ENCODE measurements around the gene ABHD1. TPM values are rescaled to one million over a fixed set of nuclear protein-coding genes. Genes with fewer than 3 reads are reported as not detected.
A peak's percentile ranks its signal among the peaks of the same experiment; 100 is the strongest.
"Not testable (repeated sequence)": the region's sequence is repeated elsewhere in the genome, so short reads cannot be mapped to it uniquely, and the experiment has no call there.

The ABHD1 gene
- total and polyA plus RNA-seq, 4 donors = 0.09 to 2.0 (median 0.61) TPM

DNA sequence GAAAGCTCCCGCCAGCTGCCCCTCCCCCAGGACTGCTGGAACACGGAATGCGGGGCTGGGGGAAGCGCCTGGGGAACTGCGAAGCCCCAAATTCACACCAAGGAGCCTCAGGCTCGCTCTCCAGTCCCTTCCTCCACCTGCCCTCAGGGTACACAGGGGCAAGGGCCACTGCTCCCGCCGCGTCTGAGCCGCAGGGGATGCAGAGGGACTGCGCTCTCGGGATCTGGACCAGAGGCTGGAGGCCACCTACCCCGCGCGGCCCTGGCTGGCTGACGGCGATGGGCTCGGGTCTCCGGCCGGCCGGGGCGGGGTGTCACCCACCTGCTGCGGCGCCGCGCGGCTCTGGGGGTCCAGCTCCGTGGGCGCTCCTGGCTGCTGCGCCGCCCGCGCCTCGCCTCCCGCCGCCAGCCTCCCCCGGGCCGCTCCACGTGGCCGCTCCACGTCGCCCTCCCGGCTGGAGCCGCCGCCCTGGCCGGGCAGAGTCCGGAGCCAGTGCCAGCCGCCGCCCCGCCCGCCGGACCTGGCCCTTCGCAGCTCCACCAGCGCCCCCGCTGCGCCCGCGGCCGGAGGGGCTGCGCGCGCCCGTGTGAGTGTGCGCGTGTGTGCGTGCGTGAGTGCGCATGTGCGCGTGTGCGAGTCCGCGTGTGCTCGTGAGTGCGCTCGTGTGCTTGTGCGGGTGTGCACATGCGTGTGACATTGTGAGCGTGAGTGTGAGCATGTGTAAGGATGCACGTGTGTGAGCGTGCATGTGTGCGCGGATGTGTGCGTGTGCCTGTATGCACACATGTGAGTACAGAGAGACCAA, 4.9 kb upstream of the ABHD1 start, which contains the start of gene CGREF1:
CGREF1 (minus strand) TSS at position 604 of the 805 bp plus-strand sequence. CDS start 14,762 bp downstream, outside the sequence.
- H3K4me1 ChIP-seq (ENCODE audit: control insufficient read depth in 4 of 4, insufficient read depth in 4 of 4, low read length in 3 of 4) = peaks cover 0 to 18% (median 13%) of the 10 kb centered on the region in 4 donors
- DNase-seq (ENCODE audit: low spot score) = no peak
- no peak within 1 kb of the TSS for H3K9ac ChIP-seq (ENCODE audit: low read depth in 1 of 2, low read length in 2 of 2)
- no peak for TF ChIP-seq RXRA (IDR thresholded peaks at IDR 0.05)
- no peak for TF ChIP-seq FOXA2 (IDR thresholded peaks at IDR 0.05)
- TF ChIP-seq, protein P1, sequence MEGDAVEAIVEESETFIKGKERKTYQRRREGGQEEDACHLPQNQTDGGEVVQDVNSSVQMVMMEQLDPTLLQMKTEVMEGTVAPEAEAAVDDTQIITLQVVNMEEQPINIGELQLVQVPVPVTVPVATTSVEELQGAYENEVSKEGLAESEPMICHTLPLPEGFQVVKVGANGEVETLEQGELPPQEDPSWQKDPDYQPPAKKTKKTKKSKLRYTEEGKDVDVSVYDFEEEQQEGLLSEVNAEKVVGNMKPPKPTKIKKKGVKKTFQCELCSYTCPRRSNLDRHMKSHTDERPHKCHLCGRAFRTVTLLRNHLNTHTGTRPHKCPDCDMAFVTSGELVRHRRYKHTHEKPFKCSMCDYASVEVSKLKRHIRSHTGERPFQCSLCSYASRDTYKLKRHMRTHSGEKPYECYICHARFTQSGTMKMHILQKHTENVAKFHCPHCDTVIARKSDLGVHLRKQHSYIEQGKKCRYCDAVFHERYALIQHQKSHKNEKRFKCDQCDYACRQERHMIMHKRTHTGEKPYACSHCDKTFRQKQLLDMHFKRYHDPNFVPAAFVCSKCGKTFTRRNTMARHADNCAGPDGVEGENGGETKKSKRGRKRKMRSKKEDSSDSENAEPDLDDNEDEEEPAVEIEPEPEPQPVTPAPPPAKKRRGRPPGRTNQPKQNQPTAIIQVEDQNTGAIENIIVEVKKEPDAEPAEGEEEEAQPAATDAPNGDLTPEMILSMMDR (IDR thresholded peaks at IDR 0.05; ENCODE audit: low read depth, low read length, missing input control) = no peak
- no peak for TF ChIP-seq SP1 (IDR thresholded peaks at IDR 0.05)
- no peak for TF ChIP-seq TAF1 (conservative IDR thresholded peaks at IDR 0.05)
- TF ChIP-seq NR2F2 (IDR thresholded peaks at IDR 0.05) = no peak
- TF ChIP-seq JUND (IDR thresholded peaks at IDR 0.05) = no peak
- TF ChIP-seq YY1 (IDR thresholded peaks at IDR 0.05) = no peak
- TF ChIP-seq, protein P2, sequence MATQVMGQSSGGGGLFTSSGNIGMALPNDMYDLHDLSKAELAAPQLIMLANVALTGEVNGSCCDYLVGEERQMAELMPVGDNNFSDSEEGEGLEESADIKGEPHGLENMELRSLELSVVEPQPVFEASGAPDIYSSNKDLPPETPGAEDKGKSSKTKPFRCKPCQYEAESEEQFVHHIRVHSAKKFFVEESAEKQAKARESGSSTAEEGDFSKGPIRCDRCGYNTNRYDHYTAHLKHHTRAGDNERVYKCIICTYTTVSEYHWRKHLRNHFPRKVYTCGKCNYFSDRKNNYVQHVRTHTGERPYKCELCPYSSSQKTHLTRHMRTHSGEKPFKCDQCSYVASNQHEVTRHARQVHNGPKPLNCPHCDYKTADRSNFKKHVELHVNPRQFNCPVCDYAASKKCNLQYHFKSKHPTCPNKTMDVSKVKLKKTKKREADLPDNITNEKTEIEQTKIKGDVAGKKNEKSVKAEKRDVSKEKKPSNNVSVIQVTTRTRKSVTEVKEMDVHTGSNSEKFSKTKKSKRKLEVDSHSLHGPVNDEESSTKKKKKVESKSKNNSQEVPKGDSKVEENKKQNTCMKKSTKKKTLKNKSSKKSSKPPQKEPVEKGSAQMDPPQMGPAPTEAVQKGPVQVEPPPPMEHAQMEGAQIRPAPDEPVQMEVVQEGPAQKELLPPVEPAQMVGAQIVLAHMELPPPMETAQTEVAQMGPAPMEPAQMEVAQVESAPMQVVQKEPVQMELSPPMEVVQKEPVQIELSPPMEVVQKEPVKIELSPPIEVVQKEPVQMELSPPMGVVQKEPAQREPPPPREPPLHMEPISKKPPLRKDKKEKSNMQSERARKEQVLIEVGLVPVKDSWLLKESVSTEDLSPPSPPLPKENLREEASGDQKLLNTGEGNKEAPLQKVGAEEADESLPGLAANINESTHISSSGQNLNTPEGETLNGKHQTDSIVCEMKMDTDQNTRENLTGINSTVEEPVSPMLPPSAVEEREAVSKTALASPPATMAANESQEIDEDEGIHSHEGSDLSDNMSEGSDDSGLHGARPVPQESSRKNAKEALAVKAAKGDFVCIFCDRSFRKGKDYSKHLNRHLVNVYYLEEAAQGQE (IDR thresholded peaks at IDR 0.05) = no peak
- TF ChIP-seq HNF4G (IDR thresholded peaks at IDR 0.05) = no peak
- TF ChIP-seq, protein P3, sequence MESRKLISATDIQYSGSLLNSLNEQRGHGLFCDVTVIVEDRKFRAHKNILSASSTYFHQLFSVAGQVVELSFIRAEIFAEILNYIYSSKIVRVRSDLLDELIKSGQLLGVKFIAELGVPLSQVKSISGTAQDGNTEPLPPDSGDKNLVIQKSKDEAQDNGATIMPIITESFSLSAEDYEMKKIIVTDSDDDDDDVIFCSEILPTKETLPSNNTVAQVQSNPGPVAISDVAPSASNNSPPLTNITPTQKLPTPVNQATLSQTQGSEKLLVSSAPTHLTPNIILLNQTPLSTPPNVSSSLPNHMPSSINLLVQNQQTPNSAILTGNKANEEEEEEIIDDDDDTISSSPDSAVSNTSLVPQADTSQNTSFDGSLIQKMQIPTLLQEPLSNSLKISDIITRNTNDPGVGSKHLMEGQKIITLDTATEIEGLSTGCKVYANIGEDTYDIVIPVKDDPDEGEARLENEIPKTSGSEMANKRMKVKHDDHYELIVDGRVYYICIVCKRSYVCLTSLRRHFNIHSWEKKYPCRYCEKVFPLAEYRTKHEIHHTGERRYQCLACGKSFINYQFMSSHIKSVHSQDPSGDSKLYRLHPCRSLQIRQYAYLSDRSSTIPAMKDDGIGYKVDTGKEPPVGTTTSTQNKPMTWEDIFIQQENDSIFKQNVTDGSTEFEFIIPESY (IDR thresholded peaks at IDR 0.05) = no peak
- no peak for TF ChIP-seq RAD21 (IDR thresholded peaks at IDR 0.05)
- TF ChIP-seq HNF4A (conservative IDR thresholded peaks at IDR 0.05) = no peak
- TF ChIP-seq FOXA1 (IDR thresholded peaks at IDR 0.05) = no peak
- TF ChIP-seq GABPA (IDR thresholded peaks at IDR 0.05 in 1 of 2, conservative IDR thresholded peaks at IDR 0.05 in 1 of 2) = no peak
- TF ChIP-seq, protein P4, sequence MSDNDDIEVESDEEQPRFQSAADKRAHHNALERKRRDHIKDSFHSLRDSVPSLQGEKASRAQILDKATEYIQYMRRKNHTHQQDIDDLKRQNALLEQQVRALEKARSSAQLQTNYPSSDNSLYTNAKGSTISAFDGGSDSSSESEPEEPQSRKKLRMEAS (IDR thresholded peaks at IDR 0.05) = no peak
- TF ChIP-seq EGR1 (IDR thresholded peaks at IDR 0.05; ENCODE audit: low read depth in 2 of 2) = no peak
- TF ChIP-seq, protein P5, sequence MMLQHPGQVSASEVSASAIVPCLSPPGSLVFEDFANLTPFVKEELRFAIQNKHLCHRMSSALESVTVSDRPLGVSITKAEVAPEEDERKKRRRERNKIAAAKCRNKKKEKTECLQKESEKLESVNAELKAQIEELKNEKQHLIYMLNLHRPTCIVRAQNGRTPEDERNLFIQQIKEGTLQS (IDR thresholded peaks at IDR 0.05) = no peak
- H3K27ac ChIP-seq (ENCODE audit: low read depth in 1 of 2, low read length in 2 of 2) = no peak within 1 kb of the TSS
- H3K9me3 ChIP-seq (ENCODE audit: control insufficient read depth in 4 of 4, low read length in 3 of 4) = no peaks in the 10 kb centered on the region
- 9% methylated on average over 84 of the region's 84 CpGs for WGBS
- no peaks in the 10 kb centered on the region for H3K36me3 ChIP-seq (ENCODE audit: control insufficient read depth in 4 of 4, insufficient read depth in 3 of 4, low read depth in 1 of 4, low read length in 3 of 4)
- peak within 1 kb of the TSS in 2 of 3 donors; percentile 7 to 52 for H3K4me3 ChIP-seq (ENCODE audit: low read depth in 1 of 3, low read length in 3 of 3)
- peaks cover 0 to 2% (median 0%) of the 10 kb centered on the region in 4 donors for H3K27me3 ChIP-seq (ENCODE audit: control insufficient read depth in 4 of 4, insufficient read depth in 4 of 4, low read length in 3 of 4)

DNA sequence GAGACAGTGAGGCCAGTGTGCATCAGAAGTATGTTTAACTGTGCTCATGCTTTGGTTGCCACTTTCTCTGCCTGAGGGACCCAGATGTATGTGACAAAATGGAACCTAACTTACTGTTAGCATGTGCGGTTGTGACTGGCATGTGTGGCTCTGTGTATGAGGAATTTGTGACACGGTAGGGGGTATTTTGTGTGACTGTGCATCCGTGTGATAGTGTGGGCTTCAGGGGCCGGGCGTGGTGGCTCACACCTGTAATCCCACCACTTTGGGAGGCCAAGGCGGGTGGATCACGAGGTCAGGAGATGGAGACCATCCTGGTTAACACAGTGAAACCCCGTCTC, 4.3 kb upstream of the ABHD1 start:
- not testable (repeated sequence) for H3K36me3 ChIP-seq (ENCODE audit: control insufficient read depth in 4 of 4, insufficient read depth in 3 of 4, low read depth in 1 of 4, low read length in 3 of 4); H3K27me3 ChIP-seq (ENCODE audit: control insufficient read depth in 4 of 4, insufficient read depth in 4 of 4, low read length in 3 of 4); H3K27ac ChIP-seq (ENCODE audit: low read depth in 1 of 2, low read length in 2 of 2); H3K9me3 ChIP-seq (ENCODE audit: control insufficient read depth in 4 of 4, low read length in 3 of 4); H3K9ac ChIP-seq (ENCODE audit: low read depth in 1 of 2, low read length in 2 of 2); DNase-seq (ENCODE audit: low spot score)
- H3K4me1 ChIP-seq (ENCODE audit: control insufficient read depth in 4 of 4, insufficient read depth in 4 of 4, low read length in 3 of 4) = peaks cover 4 to 24% (median 16%) of the 10 kb centered on the region in 4 donors
- WGBS = 85% methylated on average over 8 of the region's 8 CpGs
- H3K4me3 ChIP-seq (ENCODE audit: low read depth in 1 of 3, low read length in 3 of 3) = peak overlapping the region in 2 of 3 donors; percentile 7 to 52
